Measurements from ENCODE around the gene TSPAN33. TPM values are rescaled to one million over a fixed set of nuclear protein-coding genes. Genes with fewer than 3 reads are reported as not detected.

TSPAN33 gene
- total and polyA plus RNA-seq, 10 of the 15 experiments (the other 5 are each of a cell fraction or from before 2014, with no cell fraction given) = 12.0 to 123 (median 86.3) TPM

DNA sequence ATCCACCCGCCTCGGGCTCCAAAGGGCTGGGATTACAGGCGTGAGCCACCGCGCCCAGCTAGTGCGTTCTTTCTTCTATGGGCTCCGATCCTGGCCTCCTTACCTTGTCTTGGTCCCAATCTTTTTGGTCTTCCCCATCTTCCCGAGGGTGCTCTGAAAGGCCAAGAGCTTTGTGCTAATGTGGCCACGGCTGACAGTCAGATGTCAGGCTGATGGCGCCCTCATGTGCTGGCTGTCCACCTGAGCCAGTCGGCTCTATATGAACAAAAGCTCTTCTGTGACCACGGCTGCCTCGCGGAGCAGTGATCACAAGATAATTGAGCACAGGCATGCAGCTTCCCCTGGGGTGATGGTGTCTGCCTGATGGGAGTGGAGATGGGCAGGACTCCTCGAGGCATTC lies 69.3 kb downstream of the TSPAN33 start:
- Histone ChIP-seq H2AFZ (ENCODE audit: control insufficient read depth, low read depth, low read length) (no peak overlapping the region), H3K27ac (ENCODE audit: control insufficient read depth, insufficient read depth) (no peak overlapping the region), H3K27me3 (replicated peaks in 1 of 2; ENCODE audit: control insufficient read depth in 2 of 2, insufficient read depth in 2 of 2, low read length in 1 of 2) (no peaks in the 10 kb centered on the region), H3K9ac (ENCODE audit: control insufficient read depth, insufficient read depth, low read length) (no peak overlapping the region), H3K4me1 (ENCODE audit: control insufficient read depth, insufficient read depth, low read length) (no peaks in the 10 kb centered on the region), H4K20me1 (ENCODE audit: control insufficient read depth, insufficient read depth) (no peaks in the 10 kb centered on the region), H3K4me3 (no peak overlapping the region), H3K36me3 (ENCODE audit: control insufficient read depth in 2 of 2, insufficient read depth in 2 of 2, low read length in 1 of 2) (peaks cover 0 to 3% of the 10 kb centered on the region in 2 experiments; a peak in 1 of 4 replicates), H3K9me3 (replicated peaks; ENCODE audit: control insufficient read depth, insufficient read depth, low read length) (no peaks in the 10 kb centered on the region), H3K79me2 (ENCODE audit: control insufficient read depth, insufficient read depth, low read length) (no peaks in the 10 kb centered on the region), H3K4me2 (ENCODE audit: control insufficient read depth, insufficient read depth) (no peak overlapping the region)
- no TSS peak for BruUV-seq (replicated peaks)
- CTCF ChIA-PET = interaction anchor here (0.6 to 9.6 kb wide), 25 partner anchors 12 to 786 kb away, joined by 3 to 109 read pairs (median 4); partner anchors contain the start of gene ATP6V1F
- TF ChIP-seq, protein P1, sequence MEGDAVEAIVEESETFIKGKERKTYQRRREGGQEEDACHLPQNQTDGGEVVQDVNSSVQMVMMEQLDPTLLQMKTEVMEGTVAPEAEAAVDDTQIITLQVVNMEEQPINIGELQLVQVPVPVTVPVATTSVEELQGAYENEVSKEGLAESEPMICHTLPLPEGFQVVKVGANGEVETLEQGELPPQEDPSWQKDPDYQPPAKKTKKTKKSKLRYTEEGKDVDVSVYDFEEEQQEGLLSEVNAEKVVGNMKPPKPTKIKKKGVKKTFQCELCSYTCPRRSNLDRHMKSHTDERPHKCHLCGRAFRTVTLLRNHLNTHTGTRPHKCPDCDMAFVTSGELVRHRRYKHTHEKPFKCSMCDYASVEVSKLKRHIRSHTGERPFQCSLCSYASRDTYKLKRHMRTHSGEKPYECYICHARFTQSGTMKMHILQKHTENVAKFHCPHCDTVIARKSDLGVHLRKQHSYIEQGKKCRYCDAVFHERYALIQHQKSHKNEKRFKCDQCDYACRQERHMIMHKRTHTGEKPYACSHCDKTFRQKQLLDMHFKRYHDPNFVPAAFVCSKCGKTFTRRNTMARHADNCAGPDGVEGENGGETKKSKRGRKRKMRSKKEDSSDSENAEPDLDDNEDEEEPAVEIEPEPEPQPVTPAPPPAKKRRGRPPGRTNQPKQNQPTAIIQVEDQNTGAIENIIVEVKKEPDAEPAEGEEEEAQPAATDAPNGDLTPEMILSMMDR (IDR thresholded peaks at IDR 0.05 in 2 of 3, conservative IDR thresholded peaks at IDR 0.05 in 1 of 3; ENCODE audit: control insufficient read depth in 2 of 3, extremely low read depth in 1 of 3, insufficient read depth in 1 of 3, low read depth in 3 of 3, low read length in 3 of 3) = peak; percentile 30 to 62 (median 51); a peak in 4 of 6 replicates
- TF ChIP-seq HCFC1 (IDR thresholded peaks at IDR 0.05; ENCODE audit: low read length) (0 out of 2 replicates have a peak, but pooled peaks have one; percentile 20), MXI1 (IDR thresholded peaks at IDR 0.05; ENCODE audit: low read depth, low read length) (no peak), SKIL (IDR thresholded peaks at IDR 0.05; ENCODE audit: low read depth, poor library complexity, severe bottlenecking) (no peak), NBN (IDR thresholded peaks at IDR 0.05) (no peak), EP300 (IDR thresholded peaks at IDR 0.05; ENCODE audit: borderline replicate concordance in 1 of 2, control insufficient read depth in 1 of 2, low read depth in 2 of 2, low read length in 2 of 2) (no peak), RAD21 (IDR thresholded peaks at IDR 0.05; ENCODE audit: insufficient read depth, low read depth, low read length) (peak; percentile 55), ATF3 (IDR thresholded peaks at IDR 0.05; ENCODE audit: borderline replicate concordance, extremely low read depth, low read depth, low read length) (no peak), SMC3 (IDR thresholded peaks at IDR 0.05; ENCODE audit: borderline replicate concordance, low read length) (peak; percentile 43; the same call in 1 of the 2 replicates)
- TF ChIP-seq, protein P2, sequence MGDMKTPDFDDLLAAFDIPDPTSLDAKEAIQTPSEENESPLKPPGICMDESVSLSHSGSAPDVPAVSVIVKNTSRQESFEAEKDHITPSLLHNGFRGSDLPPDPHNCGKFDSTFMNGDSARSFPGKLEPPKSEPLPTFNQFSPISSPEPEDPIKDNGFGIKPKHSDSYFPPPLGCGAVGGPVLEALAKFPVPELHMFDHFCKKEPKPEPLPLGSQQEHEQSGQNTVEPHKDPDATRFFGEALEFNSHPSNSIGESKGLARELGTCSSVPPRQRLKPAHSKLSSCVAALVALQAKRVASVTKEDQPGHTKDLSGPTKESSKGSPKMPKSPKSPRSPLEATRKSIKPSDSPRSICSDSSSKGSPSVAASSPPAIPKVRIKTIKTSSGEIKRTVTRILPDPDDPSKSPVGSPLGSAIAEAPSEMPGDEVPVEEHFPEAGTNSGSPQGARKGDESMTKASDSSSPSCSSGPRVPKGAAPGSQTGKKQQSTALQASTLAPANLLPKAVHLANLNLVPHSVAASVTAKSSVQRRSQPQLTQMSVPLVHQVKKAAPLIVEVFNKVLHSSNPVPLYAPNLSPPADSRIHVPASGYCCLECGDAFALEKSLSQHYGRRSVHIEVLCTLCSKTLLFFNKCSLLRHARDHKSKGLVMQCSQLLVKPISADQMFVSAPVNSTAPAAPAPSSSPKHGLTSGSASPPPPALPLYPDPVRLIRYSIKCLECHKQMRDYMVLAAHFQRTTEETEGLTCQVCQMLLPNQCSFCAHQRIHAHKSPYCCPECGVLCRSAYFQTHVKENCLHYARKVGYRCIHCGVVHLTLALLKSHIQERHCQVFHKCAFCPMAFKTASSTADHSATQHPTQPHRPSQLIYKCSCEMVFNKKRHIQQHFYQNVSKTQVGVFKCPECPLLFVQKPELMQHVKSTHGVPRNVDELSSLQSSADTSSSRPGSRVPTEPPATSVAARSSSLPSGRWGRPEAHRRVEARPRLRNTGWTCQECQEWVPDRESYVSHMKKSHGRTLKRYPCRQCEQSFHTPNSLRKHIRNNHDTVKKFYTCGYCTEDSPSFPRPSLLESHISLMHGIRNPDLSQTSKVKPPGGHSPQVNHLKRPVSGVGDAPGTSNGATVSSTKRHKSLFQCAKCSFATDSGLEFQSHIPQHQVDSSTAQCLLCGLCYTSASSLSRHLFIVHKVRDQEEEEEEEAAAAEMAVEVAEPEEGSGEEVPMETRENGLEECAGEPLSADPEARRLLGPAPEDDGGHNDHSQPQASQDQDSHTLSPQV (IDR thresholded peaks at IDR 0.05) = no peak
- DNase-seq (ENCODE audit: low read depth, low spot score) (no peak), FAIRE-seq (peak; percentile 56), ATAC-seq (peak; percentile 55)
- in situ Hi-C loops (cut with MboI) (loop anchor here (5.0 kb wide), 1 partner anchor 307 kb away; no protein-coding TSS in a partner anchor), intact Hi-C loops (cut with micrococcal nuclease; ENCODE audit: unreplicated experiment) (loop anchor here (1.0 to 10.0 kb wide), 2 partner anchors 249 to 351 kb away; no protein-coding TSS in a partner anchor)
- WGBS (ENCODE audit: insufficient coverage, insufficient replicate concordance, low lambda C conversion rate, missing lambda C conversion rate) = 49% methylated on average over 15 of the region's 15 CpGs
- RAD21 ChIA-PET (ENCODE audit: unreplicated experiment) = interaction anchor here (0.6 to 7.3 kb wide), 19 partner anchors 11 to 474 kb away, joined by 3 to 67 read pairs (median 3); partner anchors contain the start of genes AHCYL2, ATP6V1F and CALU
- SMC1A ChIA-PET (ENCODE audit: uncharacterized antibody, unreplicated experiment) = interaction anchor here (0.7 to 2.3 kb wide), 13 partner anchors 8 to 258 kb away, joined by 3 to 8 read pairs (median 4); no protein-coding TSS in a partner anchor
- POLR2A ChIA-PET = interaction anchor here (0.6 to 0.7 kb wide), 2 partner anchors 29 to 756 kb away, joined by 4 to 5 read pairs; no protein-coding TSS in a partner anchor

Data from GM12878 (cell line).